Measurements from ENCODE around the gene PRKRA. TPM values are rescaled to one million over a fixed set of nuclear protein-coding genes. Genes with fewer than 3 reads are reported as not detected.
A peak's percentile ranks its signal among the peaks of the same experiment; 100 is the strongest.

PRKRA gene
- total RNA-seq (2014; rRNA removed; shearing (Covaris generic)): 63.8 and 67.1 TPM in 2 replicates
- polyA plus RNA-seq (2016; fragmentation: Nextera tagmentation; extraction: Ambion mirVana): 38.6 and 44.0 TPM in 2 replicates
- long read RNA-seq, transcript PRKRA-201 (8 exons, 1,826 nt): major isoform, 54 of 70 reads
- long read RNA-seq, transcript PRKRA-203 (7 exons, 1,344 nt): minor isoform, 7 of 70 reads
- long read RNA-seq, partial matches to known transcripts: 2 of 70 reads
- long read RNA-seq, other reads (novel, unspliced or antisense): 4 of 70 reads

GRCh38 chr2:178450774-178451525, at the start of gene PRKRA, which contains the start of gene PJVK:
TSS of gene PRKRA (minus strand) at chr2:178451175. CDS start at chr2:178451030, 145 bp downstream.
TSS of gene PJVK (plus strand) at chr2:178451378. CDS start at chr2:178453410, 2,032 bp downstream.
- peak; percentile 97 for DNase-seq (ENCODE audit: low spot score)
- H3K79me2 ChIP-seq (replicated peaks; ENCODE audit: insufficient read depth): peaks cover 31% of the 10 kb centered on the region
- Mint-ChIP-seq H3K4me1 (peaks cover 18% of the 10 kb centered on the region), H3K27me3 (ENCODE audit: insufficient read depth, low read depth, poor library complexity) (peaks cover 7% of the 10 kb centered on the region), H3K9me3 (no peaks in the 10 kb centered on the region), H3K27ac (peak within 1 kb of the TSS; percentile 100), H3K36me3 (ENCODE audit: low read depth) (peaks cover 26% of the 10 kb centered on the region), H3K4me3 (peak within 1 kb of the TSS; percentile 88)
- H4K20me1 ChIP-seq (replicated peaks; ENCODE audit: insufficient read depth): peaks cover 7% of the 10 kb centered on the region
- H3F3A ChIP-seq (replicated peaks; ENCODE audit: low read depth): 0 out of 2 replicates have a peak, but pooled peaks cover 4% of the 10 kb centered on the region
- peaks cover 9% of the 10 kb centered on the region for H3K4me1 ChIP-seq (ENCODE audit: insufficient read depth)
- peaks cover 15% of the 10 kb centered on the region; the same call in 1 of the 2 replicates for H3K36me3 ChIP-seq (ENCODE audit: insufficient read depth)
- H3K27me3 ChIP-seq (ENCODE audit: insufficient read depth): no peaks in the 10 kb centered on the region
- no peak for TF ChIP-seq EZH2phosphoT487 (IDR thresholded peaks at IDR 0.05; ENCODE audit: unreplicated experiment)
- no peak for TF ChIP-seq ZNF462 (CRISPR knock-in tag; IDR thresholded peaks at IDR 0.05)
- peak; percentile 96 for TF ChIP-seq POLR2AphosphoS5 (IDR thresholded peaks at IDR 0.05; ENCODE audit: low read depth)
- TF ChIP-seq CREB1 (CRISPR knock-in tag; IDR thresholded peaks at IDR 0.05; ENCODE audit: low read depth): 0 out of 2 replicates have a peak, but pooled peaks have one; percentile 6
- no peak for TF ChIP-seq EZH2 (IDR thresholded peaks at IDR 0.05; ENCODE audit: low read depth, unreplicated experiment)
- H3K4me2 ChIP-seq: peak within 1 kb of the TSS; percentile 92
- peak within 1 kb of the TSS; percentile 99 for H3K27ac ChIP-seq (ENCODE audit: low read depth)
- peak within 1 kb of the TSS; percentile 94 for H2AFZ ChIP-seq
- peaks cover 6% of the 10 kb centered on the region; the same call in 1 of the 2 replicates for H3K9me2 ChIP-seq (ENCODE audit: insufficient read depth)
- peak within 1 kb of the TSS; percentile 80 for H3K4me3 ChIP-seq
- peak; percentile 94 for ATAC-seq

Measured in GM23338 (cell line).